ENCODE data around the gene TDP2. TPM values are rescaled to one million over a fixed set of nuclear protein-coding genes. Genes with fewer than 3 reads are reported as not detected.
A peak's percentile ranks its signal among the peaks of the same experiment; 100 is the strongest.
"Not testable (repeated sequence)": the region's sequence is repeated elsewhere in the genome, so short reads cannot be mapped to it uniquely, and the experiment has no call there.

TDP2 gene
- polyA plus RNA-seq, 1 donor from 2014 or later: 38.3 TPM

DNA sequence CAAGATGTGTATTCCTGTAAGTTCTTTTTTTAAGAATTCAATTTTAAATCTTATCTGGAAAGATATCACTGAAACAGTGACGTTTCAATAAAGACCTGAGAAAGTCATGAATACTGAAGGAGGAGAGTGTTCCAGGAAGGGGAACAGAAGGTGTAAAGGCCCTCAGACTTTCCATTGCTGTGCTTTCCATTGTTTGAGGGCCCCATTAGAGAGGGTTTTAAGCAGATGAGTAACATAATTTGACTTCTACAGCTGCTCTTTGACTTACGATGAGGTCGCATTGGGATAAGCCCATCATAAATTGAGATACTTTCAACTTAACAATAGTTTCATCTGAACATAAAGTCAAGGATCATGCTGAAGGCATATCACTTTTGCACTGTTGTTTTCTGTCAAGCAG, 24.9 kb upstream of the TDP2 start:
- no peak overlapping the region for H3K4me3 Mint-ChIP-seq
- no peaks in the 10 kb centered on the region for H3K27me3 Mint-ChIP-seq
- H3K4me1 Mint-ChIP-seq: peaks cover 4 to 11% (median 5%) of the 10 kb centered on the region in 3 donors
- peaks cover 3% of the 10 kb centered on the region for H3K36me3 Mint-ChIP-seq
- no peak overlapping the region for H3K27ac Mint-ChIP-seq
- H3K9me3 Mint-ChIP-seq: no peaks in the 10 kb centered on the region

DNA sequence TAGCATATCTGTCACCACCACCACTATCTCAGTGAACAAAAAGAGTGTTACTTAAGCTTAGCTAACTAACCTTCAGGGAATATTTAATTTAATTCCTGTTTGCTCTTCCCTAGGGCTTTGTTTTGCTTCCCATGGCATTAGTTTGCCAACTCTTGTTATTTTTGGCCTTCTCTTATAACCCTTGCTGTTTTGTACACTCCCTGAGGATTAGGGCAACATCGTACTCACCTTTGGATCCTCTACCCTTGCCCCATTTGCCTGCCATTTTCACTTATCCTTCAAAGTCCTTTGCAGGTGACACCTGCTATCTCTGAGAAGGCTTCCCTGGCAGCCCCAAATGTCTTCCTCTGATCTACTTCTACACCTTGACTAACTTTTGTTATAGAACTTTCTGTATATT, 23.9 kb upstream of the TDP2 start:
- no peak overlapping the region for H3K4me3 Mint-ChIP-seq
- H3K27me3 Mint-ChIP-seq: no peaks in the 10 kb centered on the region
- H3K27ac Mint-ChIP-seq: no peak overlapping the region
- no peaks in the 10 kb centered on the region for H3K9me3 Mint-ChIP-seq
- peaks cover 3% of the 10 kb centered on the region for H3K36me3 Mint-ChIP-seq
- H3K4me1 Mint-ChIP-seq: peaks cover 2 to 11% (median 4%) of the 10 kb centered on the region in 3 donors

DNA sequence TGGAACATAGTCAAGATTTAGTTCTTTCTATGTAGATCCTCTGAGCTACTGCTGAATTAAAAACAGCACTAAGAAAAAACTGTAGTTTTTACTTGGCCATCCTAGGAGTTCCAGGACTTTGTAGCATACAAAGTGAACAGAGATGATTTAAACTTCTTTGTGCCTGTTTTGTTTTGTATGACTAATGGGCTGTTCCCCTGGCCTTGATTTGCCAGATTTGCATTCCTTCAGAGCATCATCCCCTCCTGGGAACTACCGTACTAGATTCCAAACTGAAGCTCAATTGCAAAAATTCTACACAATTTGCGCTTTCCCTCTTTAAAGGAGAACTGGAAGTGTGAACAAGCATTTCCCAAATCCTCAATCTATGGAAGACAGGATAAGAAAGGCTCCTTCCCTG, 23.3 kb upstream of the TDP2 start:
- Mint-ChIP-seq H3K27ac (no peak overlapping the region), H3K36me3 (peaks cover 3% of the 10 kb centered on the region), H3K27me3 (no peaks in the 10 kb centered on the region), H3K9me3 (no peaks in the 10 kb centered on the region), H3K4me3 (no peak overlapping the region), H3K4me1 (peaks cover 0 to 8% (median 0%) of the 10 kb centered on the region in 3 donors)

DNA sequence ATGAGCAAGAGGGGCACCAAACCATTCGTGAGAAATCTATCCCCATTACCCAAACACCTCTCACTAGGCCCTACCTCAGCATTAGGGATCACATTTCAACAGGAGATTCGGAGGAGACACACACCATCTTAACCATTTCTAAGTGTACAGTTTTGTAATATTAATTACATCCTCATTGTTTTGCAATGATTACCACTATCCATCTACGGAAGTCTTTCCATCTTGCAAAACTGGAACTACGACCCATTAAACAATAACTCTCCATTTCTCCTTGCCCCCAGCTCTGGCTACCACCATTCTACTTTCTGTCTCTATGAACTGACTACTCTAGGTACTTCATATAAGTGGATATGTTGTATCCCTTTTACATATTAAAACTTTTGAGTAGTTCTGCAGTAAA, 20.2 kb upstream of the TDP2 start:
- Mint-ChIP-seq H3K4me1 (no peaks in the 10 kb centered on the region), H3K27me3 (no peaks in the 10 kb centered on the region), H3K9me3 (no peaks in the 10 kb centered on the region), H3K27ac (no peak overlapping the region), H3K36me3 (peaks cover 7% of the 10 kb centered on the region), H3K4me3 (no peak overlapping the region)

DNA sequence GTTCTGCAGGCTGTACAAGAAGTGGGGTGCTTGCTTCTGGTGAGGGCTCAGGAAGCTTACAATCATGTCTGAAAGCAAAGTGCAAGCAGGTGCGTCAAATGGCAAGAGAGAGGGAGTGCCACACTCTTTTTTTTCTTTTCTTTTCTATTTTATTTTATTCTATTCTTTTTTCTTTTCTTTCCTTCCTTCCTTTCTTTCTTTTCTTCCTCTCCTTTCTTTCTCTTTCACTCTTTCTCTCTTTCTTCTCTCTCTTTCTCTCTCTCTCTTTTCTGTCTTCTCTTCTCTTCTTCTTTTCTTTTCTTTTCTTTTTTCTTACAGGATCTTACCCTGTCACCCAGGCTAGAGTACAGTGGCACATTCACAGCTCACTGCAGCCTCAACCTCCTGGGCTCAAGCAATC, 19.7 kb upstream of the TDP2 start:
- no peak overlapping the region for H3K27ac Mint-ChIP-seq
- H3K27me3 Mint-ChIP-seq: no peaks in the 10 kb centered on the region
- no peaks in the 10 kb centered on the region for H3K4me1 Mint-ChIP-seq
- H3K9me3 Mint-ChIP-seq: no peaks in the 10 kb centered on the region
- peaks cover 7% of the 10 kb centered on the region for H3K36me3 Mint-ChIP-seq
- H3K4me3 Mint-ChIP-seq: no peak overlapping the region

DNA sequence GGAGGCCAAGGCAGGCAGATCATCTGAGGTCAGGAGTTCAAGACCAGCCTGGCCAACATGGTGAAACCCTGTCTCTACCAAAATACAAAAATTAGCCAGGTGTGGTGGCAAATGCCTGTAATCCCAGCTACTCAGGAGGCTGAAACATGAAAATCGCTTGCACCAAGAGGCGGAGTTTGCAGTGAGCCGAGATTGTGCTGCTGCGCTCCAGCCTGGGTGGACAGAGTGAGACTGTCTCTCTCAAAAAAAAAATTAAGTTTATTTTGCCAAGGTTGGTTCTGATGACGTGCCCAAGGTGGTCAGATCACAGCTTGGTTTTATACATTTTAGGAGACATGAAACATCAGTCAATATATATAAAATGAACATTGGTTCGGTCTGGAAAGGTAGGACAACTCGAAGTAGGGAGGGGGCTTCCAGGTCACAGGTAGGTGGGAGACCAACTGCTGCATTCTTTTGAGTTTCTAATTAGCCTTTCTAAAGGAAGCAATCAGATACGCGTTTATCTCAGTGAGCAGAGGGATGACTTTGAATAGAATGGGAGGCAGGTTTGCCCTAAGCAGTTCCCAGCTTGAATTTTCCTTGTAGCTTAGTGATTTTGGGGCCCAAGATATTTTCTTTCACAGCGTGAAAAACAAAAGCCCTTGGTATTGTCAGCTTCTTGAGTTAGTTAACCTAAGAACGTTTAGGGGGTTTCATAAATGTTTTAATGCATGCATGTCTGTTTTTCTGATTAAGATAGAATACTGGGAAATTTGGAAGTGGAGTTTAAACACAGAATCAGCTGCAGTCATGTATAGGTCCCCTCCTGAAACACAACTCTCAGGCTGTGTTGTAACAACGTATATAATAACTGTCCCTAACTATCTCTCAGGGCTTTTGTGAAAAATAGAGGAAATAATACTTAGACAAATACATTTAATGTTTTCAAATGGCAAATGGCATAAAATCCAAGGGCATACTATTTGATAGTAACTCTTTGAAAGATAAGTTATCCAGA, 16.9 kb upstream of the TDP2 start:
- Mint-ChIP-seq H3K27me3 (no peaks in the 10 kb centered on the region), H3K36me3 (peaks cover 7% of the 10 kb centered on the region), H3K4me1 (peaks cover under 1 to 5% (median 4%) of the 10 kb centered on the region in 3 donors), H3K9me3 (no peaks in the 10 kb centered on the region), H3K4me3 (no peak overlapping the region), H3K27ac (no peak overlapping the region)

DNA sequence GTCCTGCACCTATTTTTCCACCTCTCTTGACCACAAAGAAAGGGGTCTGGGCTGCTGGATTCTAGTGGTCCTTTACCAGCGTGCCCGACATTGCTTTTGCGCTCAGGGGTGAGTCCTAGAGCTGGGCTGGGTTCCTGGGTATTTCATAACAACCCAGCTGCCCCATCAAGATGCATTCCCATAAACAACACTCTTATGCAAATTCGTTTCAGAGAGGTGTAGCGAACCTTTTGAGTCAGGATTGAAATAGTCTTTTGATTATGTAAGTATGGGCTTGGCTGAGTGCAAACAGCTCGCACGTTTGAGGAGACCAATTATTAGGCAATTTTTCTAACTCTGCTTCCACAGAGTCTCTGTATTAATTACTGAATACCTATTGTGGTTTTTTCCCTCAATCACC, 13.9 kb upstream of the TDP2 start:
- Mint-ChIP-seq H3K4me3 (no peak overlapping the region), H3K27me3 (no peaks in the 10 kb centered on the region), H3K9me3 (no peaks in the 10 kb centered on the region), H3K36me3 (peaks cover 5% of the 10 kb centered on the region), H3K27ac (no peak overlapping the region), H3K4me1 (peaks cover 2 to 5% (median 4%) of the 10 kb centered on the region in 3 donors)

DNA sequence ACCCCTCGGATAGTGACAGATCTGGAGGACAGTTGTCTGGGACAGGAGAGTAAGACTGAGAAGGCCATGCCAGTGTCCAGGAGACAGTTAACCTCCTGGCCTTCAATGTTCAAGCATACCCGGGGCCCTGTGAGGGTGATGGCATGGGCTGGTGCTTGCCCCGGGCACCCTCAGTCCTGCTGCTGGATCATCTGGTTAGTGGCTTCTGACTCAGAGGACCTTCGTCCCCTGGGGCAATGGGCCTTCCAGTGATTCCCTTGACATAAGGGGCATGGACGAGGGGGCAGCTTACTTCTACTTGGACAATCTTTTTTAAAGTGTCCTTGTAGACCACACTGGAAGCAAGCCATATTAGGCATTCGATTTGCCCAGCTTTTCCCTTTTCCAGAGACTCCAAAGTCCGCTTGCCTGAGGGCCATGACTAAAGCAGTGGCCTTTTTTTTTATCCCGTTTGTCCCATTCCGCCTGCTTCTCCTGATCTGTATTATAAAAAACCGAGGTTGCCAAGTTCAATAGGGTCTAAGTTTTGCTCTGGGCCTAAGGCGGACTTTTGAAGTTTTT, 12.2 kb upstream of the TDP2 start:
- not testable (repeated sequence) for H3K27ac Mint-ChIP-seq, H3K9me3 Mint-ChIP-seq, H3K4me3 Mint-ChIP-seq, H3K36me3 Mint-ChIP-seq, H3K27me3 Mint-ChIP-seq, H3K4me1 Mint-ChIP-seq

DNA sequence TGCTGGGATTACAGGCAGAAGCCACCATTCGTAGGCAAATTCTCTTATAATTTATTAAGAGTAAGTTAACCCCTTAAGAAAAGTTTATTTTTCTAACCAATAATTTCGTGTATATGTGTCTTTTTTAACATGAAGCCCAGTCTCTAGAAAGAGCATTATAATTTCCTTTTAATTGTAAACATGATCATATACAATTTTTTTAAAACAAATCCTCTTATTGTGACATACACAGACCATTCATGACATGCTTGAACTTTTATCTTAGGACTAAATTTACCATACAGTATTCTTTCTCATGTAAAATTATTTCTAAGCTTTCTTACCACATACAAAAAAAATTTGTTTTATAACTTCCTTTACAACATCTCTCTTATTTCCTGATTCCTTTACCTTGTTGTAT, 6.9 kb upstream of the TDP2 start:
- Mint-ChIP-seq H3K27ac (peak overlapping the region in 1 of 3 donors; percentile 64), H3K4me1 (peaks cover 2 to 5% (median 4%) of the 10 kb centered on the region in 3 donors), H3K36me3 (peaks cover 13% of the 10 kb centered on the region), H3K27me3 (no peaks in the 10 kb centered on the region), H3K9me3 (peaks cover 0 to 6% (median 0%) of the 10 kb centered on the region in 3 donors), H3K4me3 (no peak overlapping the region)

DNA sequence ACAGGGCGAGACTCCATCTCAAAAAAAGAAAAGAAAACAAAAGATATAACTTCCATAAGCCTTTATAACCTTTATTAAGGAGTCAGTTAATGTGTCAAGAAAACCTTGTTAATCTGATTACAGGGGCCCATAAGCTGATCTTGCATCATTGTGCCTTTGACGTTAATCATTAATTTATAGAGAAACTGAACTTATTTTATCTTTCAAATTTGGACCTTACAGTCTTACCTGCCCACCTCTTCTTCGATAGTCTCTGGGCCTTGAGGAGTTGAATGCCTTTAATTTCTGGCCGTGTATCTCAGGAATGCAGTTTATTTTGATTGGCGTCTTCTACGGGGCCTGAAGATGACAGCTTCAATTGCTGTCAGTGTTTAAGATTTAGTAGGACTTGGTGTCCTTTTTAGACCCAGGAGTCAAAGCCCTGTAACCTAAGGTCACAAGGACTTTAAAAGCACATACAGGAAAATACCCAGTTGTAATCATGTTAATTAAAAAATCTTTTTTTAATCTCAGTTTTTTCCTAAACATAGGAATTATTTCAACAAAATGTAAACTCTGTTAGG, 6.0 kb upstream of the TDP2 start:
- Mint-ChIP-seq H3K4me1 (peaks cover 0 to 7% (median 4%) of the 10 kb centered on the region in 3 donors), H3K27me3 (no peaks in the 10 kb centered on the region), H3K27ac (no peak overlapping the region), H3K9me3 (peaks cover 0 to 6% (median 0%) of the 10 kb centered on the region in 3 donors), H3K36me3 (peaks cover 13% of the 10 kb centered on the region), H3K4me3 (no peak overlapping the region)

DNA sequence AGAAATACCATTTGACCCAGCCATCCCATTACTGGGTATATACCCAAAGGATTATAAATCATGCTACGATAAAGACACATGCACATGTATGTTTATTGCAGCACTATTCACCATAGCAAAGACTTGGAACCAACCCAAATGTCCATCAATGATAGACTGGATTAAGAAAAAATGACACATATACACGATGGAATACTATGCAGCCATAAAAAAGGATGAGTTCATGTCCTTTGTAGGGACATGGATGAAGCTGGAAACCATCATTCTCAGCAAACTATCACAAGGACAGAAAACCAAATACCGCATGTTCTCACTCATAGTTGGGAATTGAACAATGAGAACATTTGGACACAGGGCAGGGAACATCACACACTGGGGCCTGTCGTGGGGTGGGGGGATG, 4.4 kb upstream of the TDP2 start:
- peak overlapping the region in 2 of 3 donors; percentile 25 to 31 for H3K27ac Mint-ChIP-seq
- peak overlapping the region in 2 of 4 donors; percentile 9 to 27 for H3K4me3 Mint-ChIP-seq
- not testable (repeated sequence) for H3K27me3 Mint-ChIP-seq, H3K9me3 Mint-ChIP-seq
- H3K4me1 Mint-ChIP-seq: peaks cover 9 to 19% (median 13%) of the 10 kb centered on the region in 3 donors
- peaks cover 14% of the 10 kb centered on the region for H3K36me3 Mint-ChIP-seq

DNA sequence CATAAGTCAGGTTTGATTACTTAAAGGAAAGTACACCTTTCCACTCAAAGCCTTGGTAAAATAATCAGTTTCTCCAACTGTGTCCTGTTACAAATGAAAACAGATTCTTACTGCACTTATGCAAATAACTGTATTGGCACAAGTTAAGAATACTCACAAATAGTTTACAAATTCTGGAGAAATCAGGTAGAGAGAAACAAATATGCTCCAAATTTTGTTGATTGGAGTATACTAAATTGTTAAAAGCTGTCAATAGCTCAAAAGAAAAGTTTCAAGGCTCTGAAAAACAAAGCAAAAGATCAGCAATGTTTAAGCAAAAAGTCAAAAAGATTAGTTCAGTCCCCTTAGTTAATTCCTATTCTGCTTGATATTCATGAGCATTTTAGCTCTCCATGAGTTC, 3.8 kb upstream of the TDP2 start:
- Mint-ChIP-seq H3K27ac (peak overlapping the region in 2 of 3 donors; percentile 25 to 31), H3K36me3 (peaks cover 14% of the 10 kb centered on the region), H3K4me3 (peak overlapping the region in 1 of 4 donors; percentile 27), H3K4me1 (peaks cover 14 to 24% (median 18%) of the 10 kb centered on the region in 3 donors)
- H3K27me3 Mint-ChIP-seq, H3K9me3 Mint-ChIP-seq: not testable (repeated sequence)

DNA sequence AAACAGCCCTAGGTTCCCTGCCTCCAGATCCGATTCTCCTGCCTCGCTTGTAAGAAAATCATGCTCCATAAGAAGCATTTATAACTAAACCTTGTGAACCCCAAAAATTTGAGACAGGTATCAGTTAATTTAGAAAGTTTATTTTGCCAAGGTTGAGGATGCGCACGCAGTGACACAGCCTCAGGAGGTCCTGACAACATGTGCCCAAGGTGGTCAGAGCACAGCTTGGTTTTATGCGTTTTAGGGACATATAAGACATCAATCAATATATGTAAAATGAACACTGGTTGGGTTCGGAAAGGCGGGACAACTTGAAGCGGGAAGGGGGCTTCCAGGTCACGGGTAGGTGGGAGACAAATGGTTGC, 2.3 kb upstream of the TDP2 start:
- H3K4me1 Mint-ChIP-seq: peaks cover 22 to 36% (median 29%) of the 10 kb centered on the region in 3 donors
- H3K27ac Mint-ChIP-seq: no peak overlapping the region
- peaks cover 14% of the 10 kb centered on the region for H3K36me3 Mint-ChIP-seq
- peaks cover 0 to 6% (median 0%) of the 10 kb centered on the region in 3 donors for H3K9me3 Mint-ChIP-seq
- peak overlapping the region in 3 of 4 donors; percentile 28 to 99 (median 97) for H3K4me3 Mint-ChIP-seq
- no peaks in the 10 kb centered on the region for H3K27me3 Mint-ChIP-seq

DNA sequence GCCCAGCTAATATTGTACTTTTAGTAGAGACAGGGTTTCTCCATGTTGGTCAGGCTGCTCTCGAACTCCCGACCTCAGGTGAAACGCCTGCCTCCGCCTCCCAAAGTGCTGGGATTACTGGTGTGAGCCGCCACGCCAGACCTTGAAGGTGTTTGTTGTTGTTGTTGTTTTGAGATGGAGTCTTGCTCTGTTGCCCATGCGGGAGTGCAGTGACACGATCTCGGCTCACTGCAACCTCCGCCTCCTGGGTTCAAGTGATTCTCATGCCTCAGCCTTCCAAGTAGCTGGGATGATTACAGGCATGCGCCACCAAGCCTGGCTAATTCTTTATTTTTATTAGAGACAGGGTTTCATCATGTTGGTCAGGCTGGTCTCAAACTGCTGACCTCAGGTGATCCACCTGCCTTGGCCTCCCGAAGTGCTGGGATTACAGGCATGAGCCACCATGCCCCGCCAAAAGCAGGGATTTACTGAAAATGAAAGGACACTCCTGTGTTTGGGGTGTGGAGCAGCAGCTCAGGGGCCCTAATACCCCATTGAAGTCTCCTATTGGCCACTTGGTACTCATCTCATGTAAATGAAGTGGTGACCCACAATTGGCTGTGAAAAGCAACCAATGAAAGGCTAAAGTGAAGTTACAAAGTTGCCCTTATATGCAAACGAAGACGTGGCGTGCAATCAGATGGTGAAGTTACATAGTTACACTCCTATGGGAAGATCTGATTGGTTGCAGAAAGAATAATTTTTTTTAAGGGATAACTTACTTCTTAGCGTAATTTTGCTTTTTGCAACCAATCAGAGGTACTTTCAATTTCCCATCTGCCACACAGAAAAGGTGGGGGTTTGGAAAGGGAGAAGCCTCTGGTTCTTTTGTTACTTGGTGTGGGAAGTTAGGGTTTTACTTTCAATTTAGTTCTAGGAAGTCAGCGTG, 1.6 kb upstream of the TDP2 start:
- Mint-ChIP-seq H3K36me3 (peaks cover 14% of the 10 kb centered on the region), H3K4me1 (peaks cover 25 to 43% (median 35%) of the 10 kb centered on the region in 3 donors), H3K27ac (peak overlapping the region; percentile 40 to 97 (median 94)), H3K4me3 (peak overlapping the region; percentile 97 to 100 (median 98))
- not testable (repeated sequence) for H3K9me3 Mint-ChIP-seq, H3K27me3 Mint-ChIP-seq
